ENCODE measurements around the gene EREG. TPM values are rescaled to one million over a fixed set of nuclear protein-coding genes. Genes with fewer than 3 reads are reported as not detected.
A peak's percentile ranks its signal among the peaks of the same experiment; 100 is the strongest.

Gene EREG
- 1 to 10 TPM; 4.9 to 5.9 TPM for polyA plus RNA-seq

- H3K4me3 ChIP-seq (ENCODE audit: low read depth in 1 of 2, low read length in 2 of 2): peak within 1 kb of the TSS; percentile 64 to 71
- peaks cover 0 to 3% of the 10 kb centered on the region in 2 donors for H3K4me1 ChIP-seq (ENCODE audit: control insufficient read depth in 2 of 2, insufficient read depth in 2 of 2, low read length in 1 of 2)
- H3K27ac ChIP-seq (ENCODE audit: low read depth in 2 of 2, low read length in 1 of 2): peak within 1 kb of the TSS; percentile 11 to 57
- H3K9me3 ChIP-seq (ENCODE audit: control insufficient read depth in 2 of 2, insufficient read depth in 1 of 2, low read depth in 1 of 2, low read length in 1 of 2): no peaks in the 10 kb centered on the region
- whole genome bisulfite sequencing, 2 donors: 8 to 9% methylated on average over 40 of the region's 40 CpGs
- no peaks in the 10 kb centered on the region for H3K27me3 ChIP-seq (ENCODE audit: control insufficient read depth in 1 of 2, insufficient read depth in 2 of 2, low read length in 2 of 2)
- no peaks in the 10 kb centered on the region for H3K36me3 ChIP-seq (ENCODE audit: control insufficient read depth in 2 of 2, insufficient read depth in 2 of 2, low read length in 1 of 2)
Measured at GRCh38 chr4:74364652-74365491, at the start of gene EREG. TSS of gene EREG (plus strand) at chr4:74365145. CDS start at chr4:74365309, 164 bp downstream.

- no peaks in the 10 kb centered on the region for H3K27me3 ChIP-seq (ENCODE audit: control insufficient read depth in 1 of 2, insufficient read depth in 2 of 2, low read length in 2 of 2)
- H3K9me3 ChIP-seq (ENCODE audit: control insufficient read depth in 2 of 2, insufficient read depth in 1 of 2, low read depth in 1 of 2, low read length in 1 of 2): no peaks in the 10 kb centered on the region
- H3K4me1 ChIP-seq (ENCODE audit: control insufficient read depth in 2 of 2, insufficient read depth in 2 of 2, low read length in 1 of 2): no peaks in the 10 kb centered on the region
- 84 to 87% methylated on average over 5 of the region's 5 CpGs for WGBS, 2 donors
- no peak overlapping the region for H3K4me3 ChIP-seq (ENCODE audit: low read depth in 1 of 2, low read length in 2 of 2)
- H3K27ac ChIP-seq (ENCODE audit: low read depth in 2 of 2, low read length in 1 of 2): no peak overlapping the region
- H3K36me3 ChIP-seq (ENCODE audit: control insufficient read depth in 2 of 2, insufficient read depth in 2 of 2, low read length in 1 of 2): no peaks in the 10 kb centered on the region
Measured at GRCh38 chr4:74315376-74315775, 49.6 kb upstream of the EREG start.

- H3K4me3 ChIP-seq (ENCODE audit: low read depth in 1 of 2, low read length in 2 of 2): no peak overlapping the region
- H3K9me3 ChIP-seq (ENCODE audit: control insufficient read depth in 2 of 2, insufficient read depth in 1 of 2, low read depth in 1 of 2, low read length in 1 of 2): no peaks in the 10 kb centered on the region
- H3K4me1 ChIP-seq (ENCODE audit: control insufficient read depth in 2 of 2, insufficient read depth in 2 of 2, low read length in 1 of 2): peaks cover 0 to 3% of the 10 kb centered on the region in 2 donors
- H3K27ac ChIP-seq (ENCODE audit: low read depth in 2 of 2, low read length in 1 of 2): no peak overlapping the region
- no peaks in the 10 kb centered on the region for H3K27me3 ChIP-seq (ENCODE audit: control insufficient read depth in 1 of 2, insufficient read depth in 2 of 2, low read length in 2 of 2)
- H3K36me3 ChIP-seq (ENCODE audit: control insufficient read depth in 2 of 2, insufficient read depth in 2 of 2, low read length in 1 of 2): no peaks in the 10 kb centered on the region
- WGBS, 2 donors: 27 to 50% methylated on average over 2 of the region's 2 CpGs
Measured at GRCh38 chr4:74316397-74316796, 48.5 kb upstream of the EREG start.

- WGBS, 2 donors: 63 to 64% methylated on average over 3 of the region's 3 CpGs
- H3K27me3 ChIP-seq (ENCODE audit: control insufficient read depth in 1 of 2, insufficient read depth in 2 of 2, low read length in 2 of 2): no peaks in the 10 kb centered on the region
- no peaks in the 10 kb centered on the region for H3K36me3 ChIP-seq (ENCODE audit: control insufficient read depth in 2 of 2, insufficient read depth in 2 of 2, low read length in 1 of 2)
- no peak overlapping the region for H3K27ac ChIP-seq (ENCODE audit: low read depth in 2 of 2, low read length in 1 of 2)
- no peak overlapping the region for H3K4me3 ChIP-seq (ENCODE audit: low read depth in 1 of 2, low read length in 2 of 2)
- H3K4me1 ChIP-seq (ENCODE audit: control insufficient read depth in 2 of 2, insufficient read depth in 2 of 2, low read length in 1 of 2): peaks cover 0 to 3% of the 10 kb centered on the region in 2 donors
- H3K9me3 ChIP-seq (ENCODE audit: control insufficient read depth in 2 of 2, insufficient read depth in 1 of 2, low read depth in 1 of 2, low read length in 1 of 2): no peaks in the 10 kb centered on the region
Measured at GRCh38 chr4:74317616-74318246, 47.2 kb upstream of the EREG start.

GRCh38 chr4:74318276-74318675 is 46.7 kb upstream of the EREG start:
- H3K4me3 ChIP-seq (ENCODE audit: low read depth in 1 of 2, low read length in 2 of 2): no peak overlapping the region
- no peaks in the 10 kb centered on the region for H3K9me3 ChIP-seq (ENCODE audit: control insufficient read depth in 2 of 2, insufficient read depth in 1 of 2, low read depth in 1 of 2, low read length in 1 of 2)
- 74 to 82% methylated on average over 2 of the region's 2 CpGs for WGBS, 2 donors
- H3K27ac ChIP-seq (ENCODE audit: low read depth in 2 of 2, low read length in 1 of 2): no peak overlapping the region
- no peaks in the 10 kb centered on the region for H3K36me3 ChIP-seq (ENCODE audit: control insufficient read depth in 2 of 2, insufficient read depth in 2 of 2, low read length in 1 of 2)
- H3K4me1 ChIP-seq (ENCODE audit: control insufficient read depth in 2 of 2, insufficient read depth in 2 of 2, low read length in 1 of 2): peaks cover 0 to 3% of the 10 kb centered on the region in 2 donors
- H3K27me3 ChIP-seq (ENCODE audit: control insufficient read depth in 1 of 2, insufficient read depth in 2 of 2, low read length in 2 of 2): no peaks in the 10 kb centered on the region

GRCh38 chr4:74319470-74319869 is 45.5 kb upstream of the EREG start:
- 66 to 68% methylated on average over 6 of the region's 6 CpGs for WGBS, 2 donors
- H3K4me1 ChIP-seq (ENCODE audit: control insufficient read depth in 2 of 2, insufficient read depth in 2 of 2, low read length in 1 of 2): peaks cover 0 to 3% of the 10 kb centered on the region in 2 donors
- no peaks in the 10 kb centered on the region for H3K9me3 ChIP-seq (ENCODE audit: control insufficient read depth in 2 of 2, insufficient read depth in 1 of 2, low read depth in 1 of 2, low read length in 1 of 2)
- no peak overlapping the region for H3K27ac ChIP-seq (ENCODE audit: low read depth in 2 of 2, low read length in 1 of 2)
- no peak overlapping the region for H3K4me3 ChIP-seq (ENCODE audit: low read depth in 1 of 2, low read length in 2 of 2)
- no peaks in the 10 kb centered on the region for H3K36me3 ChIP-seq (ENCODE audit: control insufficient read depth in 2 of 2, insufficient read depth in 2 of 2, low read length in 1 of 2)
- no peaks in the 10 kb centered on the region for H3K27me3 ChIP-seq (ENCODE audit: control insufficient read depth in 1 of 2, insufficient read depth in 2 of 2, low read length in 2 of 2)

- peak overlapping the region; percentile 78 to 82 for H3K27ac ChIP-seq (ENCODE audit: low read depth in 2 of 2, low read length in 1 of 2)
- no peaks in the 10 kb centered on the region for H3K36me3 ChIP-seq (ENCODE audit: control insufficient read depth in 2 of 2, insufficient read depth in 2 of 2, low read length in 1 of 2)
- H3K4me1 ChIP-seq (ENCODE audit: control insufficient read depth in 2 of 2, insufficient read depth in 2 of 2, low read length in 1 of 2): peaks cover 0 to 3% of the 10 kb centered on the region in 2 donors
- WGBS, 2 donors: 43 to 48% methylated on average over 4 of the region's 4 CpGs
- no peaks in the 10 kb centered on the region for H3K27me3 ChIP-seq (ENCODE audit: control insufficient read depth in 1 of 2, insufficient read depth in 2 of 2, low read length in 2 of 2)
- H3K9me3 ChIP-seq (ENCODE audit: control insufficient read depth in 2 of 2, insufficient read depth in 1 of 2, low read depth in 1 of 2, low read length in 1 of 2): no peaks in the 10 kb centered on the region
- H3K4me3 ChIP-seq (ENCODE audit: low read depth in 1 of 2, low read length in 2 of 2): no peak overlapping the region
Measured at GRCh38 chr4:74320559-74321118, 44.3 kb upstream of the EREG start.

- Histone ChIP-seq H3K9me3 (ENCODE audit: control insufficient read depth in 2 of 2, insufficient read depth in 1 of 2, low read depth in 1 of 2, low read length in 1 of 2) (no peaks in the 10 kb centered on the region), H3K4me1 (ENCODE audit: control insufficient read depth in 2 of 2, insufficient read depth in 2 of 2, low read length in 1 of 2) (peaks cover 0 to 3% of the 10 kb centered on the region in 2 donors), H3K27me3 (ENCODE audit: control insufficient read depth in 1 of 2, insufficient read depth in 2 of 2, low read length in 2 of 2) (no peaks in the 10 kb centered on the region), H3K4me3 (ENCODE audit: low read depth in 1 of 2, low read length in 2 of 2) (no peak overlapping the region), H3K36me3 (ENCODE audit: control insufficient read depth in 2 of 2, insufficient read depth in 2 of 2, low read length in 1 of 2) (no peaks in the 10 kb centered on the region), H3K27ac (ENCODE audit: low read depth in 2 of 2, low read length in 1 of 2) (no peak overlapping the region)
- 74 to 87% methylated on average over 3 of the region's 3 CpGs for WGBS, 2 donors
Measured at GRCh38 chr4:74322301-74322700, 42.6 kb upstream of the EREG start.

GRCh38 chr4:74323663-74324062 is 41.3 kb upstream of the EREG start:
- Histone ChIP-seq H3K4me3 (ENCODE audit: low read depth in 1 of 2, low read length in 2 of 2) (no peak overlapping the region), H3K9me3 (ENCODE audit: control insufficient read depth in 2 of 2, insufficient read depth in 1 of 2, low read depth in 1 of 2, low read length in 1 of 2) (no peaks in the 10 kb centered on the region), H3K27ac (ENCODE audit: low read depth in 2 of 2, low read length in 1 of 2) (no peak overlapping the region), H3K36me3 (ENCODE audit: control insufficient read depth in 2 of 2, insufficient read depth in 2 of 2, low read length in 1 of 2) (no peaks in the 10 kb centered on the region), H3K4me1 (ENCODE audit: control insufficient read depth in 2 of 2, insufficient read depth in 2 of 2, low read length in 1 of 2) (peaks cover 0 to 3% of the 10 kb centered on the region in 2 donors), H3K27me3 (ENCODE audit: control insufficient read depth in 1 of 2, insufficient read depth in 2 of 2, low read length in 2 of 2) (no peaks in the 10 kb centered on the region)
- 84 to 90% methylated on average over 4 of the region's 4 CpGs for WGBS, 2 donors
